ENCODE measurements around the gene IL17C.

The IL17C gene

GRCh38 chr16:88645455-88645854, 7.1 kb downstream of the IL17C start:
- DNase-seq (ENCODE audit: low read depth, low spot score): no peak

- DNase-seq (ENCODE audit: low read depth, low spot score): no peak
Measured at GRCh38 chr16:88645941-88646340, 7.6 kb downstream of the IL17C start.

GRCh38 chr16:88646345-88647034, 8.1 kb downstream of the IL17C start:
- DNase-seq (ENCODE audit: low read depth, low spot score): no peak

GRCh38 chr16:88647178-88648070, 9.1 kb downstream of the IL17C start:
- no peak for DNase-seq (ENCODE audit: low read depth, low spot score)

GRCh38 chr16:88649195-88649923, 11.0 kb downstream of the IL17C start:
- no peak for DNase-seq (ENCODE audit: low read depth, low spot score)

GRCh38 chr16:88649924-88650748, 11.8 kb downstream of the IL17C start:
- DNase-seq (ENCODE audit: low read depth, low spot score): no peak

- DNase-seq (ENCODE audit: low read depth, low spot score): no peak
Measured at GRCh38 chr16:88650749-88651275, 12.4 kb downstream of the IL17C start, which contains the start of gene CYBA. Gene CYBA (minus strand): TSS chr16:88651053. CDS start chr16:88651013, 40 bp downstream.

GRCh38 chr16:88651276-88651988, 13.1 kb downstream of the IL17C start:
- DNase-seq (ENCODE audit: low read depth, low spot score): no peak

GRCh38 chr16:88651989-88652761, 13.8 kb downstream of the IL17C start:
- no peak for DNase-seq (ENCODE audit: low read depth, low spot score)

- DNase-seq (ENCODE audit: low read depth, low spot score): no peak
Measured at GRCh38 chr16:88652762-88653063, 14.3 kb downstream of the IL17C start.

- DNase-seq (ENCODE audit: low read depth, low spot score): no peak
Measured at GRCh38 chr16:88653101-88653500, 14.7 kb downstream of the IL17C start.

- no peak for DNase-seq (ENCODE audit: low read depth, low spot score)
Measured at GRCh38 chr16:88653596-88654362, 15.4 kb downstream of the IL17C start.

GRCh38 chr16:88654363-88655052, 16.1 kb downstream of the IL17C start:
- DNase-seq (ENCODE audit: low read depth, low spot score): no peak

- DNase-seq (ENCODE audit: low read depth, low spot score): no peak
Measured at GRCh38 chr16:88655053-88655732, 16.8 kb downstream of the IL17C start.

- no peak for DNase-seq (ENCODE audit: low read depth, low spot score)
Measured at GRCh38 chr16:88655733-88656281, 17.4 kb downstream of the IL17C start.

- DNase-seq (ENCODE audit: low read depth, low spot score): no peak
Measured at GRCh38 chr16:88656291-88656980, 18.1 kb downstream of the IL17C start.

GRCh38 chr16:88657371-88657770, 19.0 kb downstream of the IL17C start:
- no peak for DNase-seq (ENCODE audit: low read depth, low spot score)

Data from iPS DF 19.7 (cell line).